ENCODE measurements around the gene MGAT4B. TPM values are rescaled to one million over a fixed set of nuclear protein-coding genes. Genes with fewer than 3 reads are reported as not detected.

MGAT4B gene
- total RNA-seq, 1 donor from 2014 or later = 118 TPM

DNA sequence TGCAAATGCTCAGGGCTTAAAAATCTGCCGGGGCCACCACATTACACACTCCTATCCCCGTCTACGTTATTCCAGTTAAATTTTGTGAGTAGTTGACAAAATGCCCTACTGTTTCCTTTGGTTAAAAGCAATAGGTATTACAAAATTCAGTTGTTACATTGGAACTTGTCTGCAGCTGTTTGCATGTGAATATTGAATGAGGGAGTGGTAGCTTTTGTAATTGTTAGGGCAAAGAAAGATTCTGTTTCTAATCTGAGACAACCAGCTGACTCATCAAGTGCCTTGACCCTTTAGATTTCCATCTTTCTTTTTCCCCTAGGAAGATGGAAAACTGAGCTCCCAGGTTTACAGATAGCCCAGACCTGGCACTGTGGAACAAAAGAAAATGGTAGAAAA, 43.9 kb downstream of the MGAT4B start:
- H3K9me3 ChIP-seq = no peaks in the 10 kb centered on the region
- intact Hi-C loops (cut with DNase I) = loop anchor here (5.0 kb wide), 1 partner anchor 35 kb away; no protein-coding TSS in a partner anchor
- no peak for DNase-seq
- H3K27ac ChIP-seq = no peak overlapping the region
- no peak for ATAC-seq
- peaks cover 23% of the 10 kb centered on the region for H3K36me3 ChIP-seq
- H3K4me1 ChIP-seq = peaks cover 70% of the 10 kb centered on the region
- TF ChIP-seq, protein P1, sequence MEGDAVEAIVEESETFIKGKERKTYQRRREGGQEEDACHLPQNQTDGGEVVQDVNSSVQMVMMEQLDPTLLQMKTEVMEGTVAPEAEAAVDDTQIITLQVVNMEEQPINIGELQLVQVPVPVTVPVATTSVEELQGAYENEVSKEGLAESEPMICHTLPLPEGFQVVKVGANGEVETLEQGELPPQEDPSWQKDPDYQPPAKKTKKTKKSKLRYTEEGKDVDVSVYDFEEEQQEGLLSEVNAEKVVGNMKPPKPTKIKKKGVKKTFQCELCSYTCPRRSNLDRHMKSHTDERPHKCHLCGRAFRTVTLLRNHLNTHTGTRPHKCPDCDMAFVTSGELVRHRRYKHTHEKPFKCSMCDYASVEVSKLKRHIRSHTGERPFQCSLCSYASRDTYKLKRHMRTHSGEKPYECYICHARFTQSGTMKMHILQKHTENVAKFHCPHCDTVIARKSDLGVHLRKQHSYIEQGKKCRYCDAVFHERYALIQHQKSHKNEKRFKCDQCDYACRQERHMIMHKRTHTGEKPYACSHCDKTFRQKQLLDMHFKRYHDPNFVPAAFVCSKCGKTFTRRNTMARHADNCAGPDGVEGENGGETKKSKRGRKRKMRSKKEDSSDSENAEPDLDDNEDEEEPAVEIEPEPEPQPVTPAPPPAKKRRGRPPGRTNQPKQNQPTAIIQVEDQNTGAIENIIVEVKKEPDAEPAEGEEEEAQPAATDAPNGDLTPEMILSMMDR (IDR thresholded peaks at IDR 0.05) = no peak
- no peaks in the 10 kb centered on the region for H3K27me3 ChIP-seq
- no peak overlapping the region for H3K4me3 ChIP-seq

DNA sequence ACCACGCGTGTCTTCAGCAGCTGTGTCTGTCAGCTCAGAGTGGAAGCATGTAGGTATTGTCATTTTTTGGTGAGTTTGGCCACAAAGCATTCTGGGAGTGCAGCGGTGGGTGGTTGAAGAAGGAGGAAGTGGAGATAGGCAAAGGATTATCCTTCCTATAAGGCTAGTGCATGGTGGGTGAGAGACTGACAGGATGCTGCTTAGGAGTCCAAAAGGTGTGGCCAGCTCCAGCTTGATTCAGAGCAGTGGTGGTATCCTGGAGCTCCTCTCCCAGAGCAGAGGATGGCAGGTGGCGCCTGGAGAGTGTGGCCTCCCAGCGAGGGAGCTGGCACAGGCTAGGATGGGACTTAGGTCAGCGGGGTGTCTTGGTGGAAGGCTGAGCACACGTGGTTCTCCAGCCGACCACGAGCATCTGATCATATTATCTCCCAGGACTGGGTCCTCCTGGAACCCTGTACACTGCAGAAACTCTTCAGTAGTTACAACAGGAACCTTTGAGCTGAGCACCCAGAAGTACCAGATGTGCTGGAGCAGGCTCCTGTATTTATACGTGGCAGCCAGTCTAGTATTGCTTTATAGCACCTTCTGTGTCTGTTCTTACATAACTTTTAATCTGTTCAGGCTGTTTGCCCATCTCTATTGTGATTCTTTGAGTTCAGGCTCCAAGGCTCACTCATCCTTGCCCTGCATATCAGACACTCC, 44.4 kb downstream of the MGAT4B start:
- peak; percentile 49 for ATAC-seq
- Histone ChIP-seq H3K4me3 (no peak overlapping the region), H3K4me1 (peaks cover 73% of the 10 kb centered on the region), H3K36me3 (peaks cover 20% of the 10 kb centered on the region), H3K9me3 (no peaks in the 10 kb centered on the region), H3K27me3 (no peaks in the 10 kb centered on the region), H3K27ac (peak overlapping the region; percentile 39)
- DNase-seq = no peak
- TF ChIP-seq, protein P1 (IDR thresholded peaks at IDR 0.05) = no peak
- intact Hi-C loops (cut with DNase I) = loop anchor here (5.0 kb wide), 1 partner anchor 35 kb away; no protein-coding TSS in a partner anchor

DNA sequence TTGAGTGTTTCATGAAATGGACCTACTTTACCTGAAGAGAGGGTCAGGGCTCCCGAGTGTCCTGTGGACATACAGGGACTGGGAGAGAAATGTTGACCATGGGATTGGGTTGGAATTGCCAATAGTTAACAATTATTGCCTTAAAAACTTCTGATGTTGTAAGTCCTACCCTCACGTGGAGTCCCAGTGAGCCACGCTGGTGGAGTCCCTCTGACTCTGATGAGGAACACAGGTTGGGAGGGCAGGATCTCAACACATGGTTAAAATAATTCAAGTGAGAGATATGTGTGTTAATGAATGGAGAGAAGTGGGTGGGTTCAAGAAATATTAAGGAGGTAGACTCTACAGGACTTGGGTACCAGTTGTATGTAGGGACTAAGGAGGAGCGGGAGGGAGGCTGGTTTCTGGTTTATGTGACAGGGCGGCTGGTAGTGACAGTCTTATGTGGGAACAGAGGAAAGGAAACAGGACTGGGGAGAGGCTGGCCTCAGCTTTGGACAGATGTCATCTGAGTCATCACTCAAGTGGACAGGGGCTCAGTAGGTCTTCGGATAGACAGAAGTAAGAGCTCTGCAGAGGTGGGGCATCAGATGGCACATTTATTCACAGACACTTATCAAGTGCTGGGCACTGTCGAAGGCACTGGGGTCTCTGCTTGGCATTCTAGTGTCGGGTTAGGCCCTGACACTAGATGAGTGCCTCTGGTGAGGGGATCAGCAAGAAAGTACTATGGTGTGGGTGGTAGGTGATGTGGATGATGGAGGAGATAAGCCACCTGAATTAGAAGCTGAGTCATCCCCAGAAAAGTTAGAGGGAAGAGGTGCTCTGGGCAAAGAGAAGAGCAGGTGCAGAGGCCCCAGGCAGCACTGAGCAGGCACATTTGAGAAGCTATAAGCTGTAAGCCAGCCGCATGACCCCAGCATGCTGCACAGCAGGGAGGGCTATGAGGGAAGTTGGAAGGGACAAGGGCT, 46.8 kb downstream of the MGAT4B start:
- Histone ChIP-seq H3K9me3 (no peaks in the 10 kb centered on the region), H3K4me1 (peaks cover 57% of the 10 kb centered on the region), H3K27me3 (no peaks in the 10 kb centered on the region), H3K36me3 (no peaks in the 10 kb centered on the region), H3K27ac (no peak overlapping the region), H3K4me3 (no peak overlapping the region)
- TF ChIP-seq, protein P1 (IDR thresholded peaks at IDR 0.05) = no peak
- ATAC-seq = no peak
- DNase-seq = no peak
- intact Hi-C loops (cut with DNase I) = loop anchor here (5.0 kb wide), 1 partner anchor 37 kb away; no protein-coding TSS in a partner anchor

GRCh38 chr5:179758955-179759354, 47.7 kb downstream of the MGAT4B start:
- Histone ChIP-seq H3K4me3 (no peak overlapping the region), H3K4me1 (peaks cover 60% of the 10 kb centered on the region), H3K36me3 (no peaks in the 10 kb centered on the region), H3K9me3 (no peaks in the 10 kb centered on the region), H3K27me3 (no peaks in the 10 kb centered on the region), H3K27ac (no peak overlapping the region)
- TF ChIP-seq, protein P1 (IDR thresholded peaks at IDR 0.05) = no peak
- ATAC-seq = peak; percentile 5
- no peak for DNase-seq
- intact Hi-C loops (cut with DNase I) = no loop called here

- ATAC-seq = no peak
Observed at GRCh38 chr5:179755022-179755421, 51.6 kb downstream of the MGAT4B start.

More at GRCh38 chr5:179755022-179755421, 51.6 kb downstream of the MGAT4B start:
- TF ChIP-seq, protein P1 (IDR thresholded peaks at IDR 0.05) = no peak
- Histone ChIP-seq H3K4me1 (peaks cover 27% of the 10 kb centered on the region), H3K36me3 (no peaks in the 10 kb centered on the region), H3K27ac (no peak overlapping the region), H3K9me3 (no peaks in the 10 kb centered on the region), H3K27me3 (no peaks in the 10 kb centered on the region), H3K4me3 (no peak overlapping the region)
- intact Hi-C loops (cut with DNase I) = no loop called here
- DNase-seq = no peak
